ENCODE data around the gene NFYC.

- TF ChIP-seq EZH2 (IDR thresholded peaks at IDR 0.05; ENCODE audit: insufficient read depth, poor library complexity, severe bottlenecking) (no peak), EZH2phosphoT487 (IDR thresholded peaks at IDR 0.05; ENCODE audit: insufficient read depth, low read depth) (no peak)
These were observed 958 bp downstream of the NFYC start for GRCh38 chr1:40692429-40692895.
